ENCODE measurements around the gene SURF4.

The SURF4 gene

GRCh38 chr9:133369422-133369821, 6.4 kb downstream of the SURF4 start:
- no peak for DNase-seq (ENCODE audit: low read depth, low spot score)
- TF ChIP-seq, protein P1, sequence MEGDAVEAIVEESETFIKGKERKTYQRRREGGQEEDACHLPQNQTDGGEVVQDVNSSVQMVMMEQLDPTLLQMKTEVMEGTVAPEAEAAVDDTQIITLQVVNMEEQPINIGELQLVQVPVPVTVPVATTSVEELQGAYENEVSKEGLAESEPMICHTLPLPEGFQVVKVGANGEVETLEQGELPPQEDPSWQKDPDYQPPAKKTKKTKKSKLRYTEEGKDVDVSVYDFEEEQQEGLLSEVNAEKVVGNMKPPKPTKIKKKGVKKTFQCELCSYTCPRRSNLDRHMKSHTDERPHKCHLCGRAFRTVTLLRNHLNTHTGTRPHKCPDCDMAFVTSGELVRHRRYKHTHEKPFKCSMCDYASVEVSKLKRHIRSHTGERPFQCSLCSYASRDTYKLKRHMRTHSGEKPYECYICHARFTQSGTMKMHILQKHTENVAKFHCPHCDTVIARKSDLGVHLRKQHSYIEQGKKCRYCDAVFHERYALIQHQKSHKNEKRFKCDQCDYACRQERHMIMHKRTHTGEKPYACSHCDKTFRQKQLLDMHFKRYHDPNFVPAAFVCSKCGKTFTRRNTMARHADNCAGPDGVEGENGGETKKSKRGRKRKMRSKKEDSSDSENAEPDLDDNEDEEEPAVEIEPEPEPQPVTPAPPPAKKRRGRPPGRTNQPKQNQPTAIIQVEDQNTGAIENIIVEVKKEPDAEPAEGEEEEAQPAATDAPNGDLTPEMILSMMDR (IDR thresholded peaks at IDR 0.05; ENCODE audit: low read depth, low read length) = no peak
- in situ Hi-C loops (cut with HindIII; ENCODE audit: low sequenced_read_pairs) = no loop called here
- no peak overlapping the region for H3K4me3 ChIP-seq (ENCODE audit: low read depth, low read length)

DNA sequence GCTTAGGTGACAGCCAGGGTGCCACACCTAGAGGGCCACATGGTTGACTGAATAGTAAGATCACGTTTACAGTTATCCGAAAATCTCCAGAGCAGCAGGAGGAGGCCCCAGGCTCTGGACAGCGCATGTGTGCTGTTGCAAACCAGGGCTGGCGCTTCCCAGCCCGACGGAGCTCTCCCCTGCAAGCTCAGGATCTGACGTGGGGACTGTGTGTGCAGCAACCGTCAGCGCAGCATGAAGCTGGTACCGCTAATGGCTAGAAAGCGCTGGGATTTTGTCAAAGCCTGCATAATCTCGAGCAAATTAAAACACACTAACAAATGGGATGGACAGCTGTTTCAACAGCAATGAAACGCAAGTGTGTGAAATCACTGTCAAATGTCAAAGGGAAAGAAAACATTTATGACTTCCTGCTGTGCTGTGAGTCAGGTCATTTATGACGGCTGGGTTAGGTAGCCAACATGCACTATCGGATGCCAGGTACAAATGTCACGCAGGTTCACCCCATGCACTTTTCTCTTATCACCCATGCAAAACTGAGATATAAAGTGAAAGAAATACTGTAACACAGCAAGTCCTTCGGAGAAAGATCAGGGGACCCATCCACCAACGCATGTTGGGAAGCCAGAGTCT, 7.5 kb downstream of the SURF4 start:
- no peak overlapping the region for H3K4me3 ChIP-seq (ENCODE audit: low read depth, low read length)
- DNase-seq (ENCODE audit: low read depth, low spot score) = peak; percentile 30
- in situ Hi-C loops (cut with HindIII; ENCODE audit: low sequenced_read_pairs) = no loop called here
- TF ChIP-seq, protein P1 (IDR thresholded peaks at IDR 0.05; ENCODE audit: low read depth, low read length) = no peak

- in situ Hi-C loops (cut with HindIII; ENCODE audit: low sequenced_read_pairs) = no loop called here
- TF ChIP-seq, protein P1 (IDR thresholded peaks at IDR 0.05; ENCODE audit: low read depth, low read length) = no peak
- H3K4me3 ChIP-seq (ENCODE audit: low read depth, low read length) = no peak overlapping the region
- DNase-seq (ENCODE audit: low read depth, low spot score) = no peak
Measured at GRCh38 chr9:133367778-133368177, 8.1 kb downstream of the SURF4 start.

DNA sequence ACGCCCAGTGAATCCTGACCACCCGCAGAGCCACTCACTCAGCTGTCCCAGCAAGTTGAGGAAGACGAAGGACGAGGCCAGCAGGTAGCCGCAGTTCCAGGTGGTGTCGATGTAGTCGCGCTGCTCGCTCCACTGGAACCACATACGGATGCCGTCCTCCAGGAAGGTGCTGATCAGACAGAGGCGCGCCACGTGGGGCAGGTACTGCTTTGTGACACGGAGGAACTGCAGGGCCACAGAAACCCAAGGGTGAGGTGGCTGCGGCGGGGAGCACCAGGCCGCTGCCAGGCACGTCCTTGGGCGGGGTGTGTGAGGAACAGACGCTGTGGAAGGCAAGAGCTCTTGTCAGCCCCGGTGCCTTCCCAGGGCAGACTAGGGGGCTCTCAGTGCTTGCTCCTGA, 8.6 kb downstream of the SURF4 start:
- H3K4me3 ChIP-seq (ENCODE audit: low read depth, low read length) = no peak overlapping the region
- in situ Hi-C loops (cut with HindIII; ENCODE audit: low sequenced_read_pairs) = no loop called here
- TF ChIP-seq, protein P1 (IDR thresholded peaks at IDR 0.05; ENCODE audit: low read depth, low read length) = no peak
- no peak for DNase-seq (ENCODE audit: low read depth, low spot score)

- TF ChIP-seq, protein P1 (IDR thresholded peaks at IDR 0.05; ENCODE audit: low read depth, low read length) = no peak
- no peak overlapping the region for H3K4me3 ChIP-seq (ENCODE audit: low read depth, low read length)
- DNase-seq (ENCODE audit: low read depth, low spot score) = no peak
- in situ Hi-C loops (cut with HindIII; ENCODE audit: low sequenced_read_pairs) = no loop called here
Measured at GRCh38 chr9:133366435-133366834, 9.4 kb downstream of the SURF4 start.

DNA sequence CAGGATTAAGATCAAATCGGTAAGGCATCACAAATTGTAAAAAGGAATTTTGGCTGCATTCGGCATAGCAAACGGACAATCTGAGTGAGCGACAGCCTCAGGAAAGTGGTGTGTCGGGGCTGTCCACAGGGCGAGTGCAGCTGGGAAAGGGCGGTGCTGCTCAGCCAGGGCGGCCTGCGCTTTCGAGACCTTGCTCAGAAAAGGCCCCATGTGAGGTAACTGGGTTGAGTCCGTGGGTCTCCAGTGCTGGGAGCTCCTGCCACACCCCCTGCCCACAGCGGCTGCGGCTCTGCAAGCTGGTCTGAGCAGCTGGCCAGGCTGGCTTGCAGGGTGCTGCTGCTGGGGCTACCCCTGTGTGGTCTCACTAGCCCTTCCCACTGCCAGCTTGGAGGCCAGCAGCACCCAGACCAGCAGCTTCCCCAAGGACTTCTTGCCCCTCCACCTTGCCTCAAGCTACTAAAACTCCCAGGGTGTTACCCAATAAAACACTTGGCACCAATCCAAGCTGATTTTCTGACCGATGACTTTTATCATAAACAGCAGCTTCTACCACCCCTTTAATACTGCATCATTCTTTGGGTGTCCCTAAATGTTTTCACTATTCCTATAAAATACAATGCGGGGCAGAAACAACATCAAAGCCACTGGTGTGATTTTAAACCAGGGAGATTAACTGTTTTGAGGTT, 13.4 kb downstream of the SURF4 start:
- in situ Hi-C loops (cut with HindIII; ENCODE audit: low sequenced_read_pairs) = no loop called here
- H3K4me3 ChIP-seq (ENCODE audit: low read depth, low read length) = no peak overlapping the region
- TF ChIP-seq, protein P1 (IDR thresholded peaks at IDR 0.05; ENCODE audit: low read depth, low read length) = no peak
- no peak for DNase-seq (ENCODE audit: low read depth, low spot score)
